Neuronal stem cell (in vitro differentiated cells): ENCODE measurements around the gene UFD1.

Experiments
- DNase-seq: peaks from one replicate; pipeline ENCODE4 v3.0.0-alpha.2; 2013; ENCODE audit warnings: low spot score
- H2AFZ ChIP-seq: one replicate; pipeline ENCODE4 v1.6.1; 2013; ENCODE audit warnings: mild to moderate bottlenecking, low read length, inconsistent platforms
- H2AK5ac ChIP-seq: 2 replicates; pipeline ENCODE4 v1.6.1; 2013; ENCODE audit warnings: low read depth, mild to moderate bottlenecking, inconsistent platforms, low read length, moderate library complexity, mixed read lengths
- H2BK120ac ChIP-seq: 2 replicates; pipeline ENCODE4 v1.6.1; 2013; ENCODE audit warnings: low read depth, mild to moderate bottlenecking, inconsistent platforms, low read length, moderate library complexity, mixed read lengths
- H2BK12ac ChIP-seq: one replicate; pipeline ENCODE4 v1.6.1; 2013; ENCODE audit warnings: low read length, inconsistent platforms
- H2BK15ac ChIP-seq: 2 replicates; pipeline ENCODE4 v1.6.1; 2013; ENCODE audit warnings: mild to moderate bottlenecking, low read length, inconsistent platforms, mixed read lengths
- H2BK5ac ChIP-seq: one replicate; pipeline ENCODE4 v1.6.1; 2013; ENCODE audit warnings: inconsistent platforms, mild to moderate bottlenecking, low read length, moderate library complexity
- H3K14ac ChIP-seq: one replicate; pipeline ENCODE4 v1.6.1; 2013; ENCODE audit warnings: low read length, inconsistent platforms
- H3K18ac ChIP-seq: 2 replicates; pipeline ENCODE4 v1.6.1; 2013; ENCODE audit warnings: low read length, inconsistent platforms
- H3K23ac ChIP-seq: 2 replicates; pipeline ENCODE4 v1.6.1; 2013; ENCODE audit warnings: low read depth, mild to moderate bottlenecking, mixed read lengths, low read length, inconsistent platforms; ENCODE audit not compliant: poor library complexity
- H3K27ac ChIP-seq: replicated peaks from 3 replicates; pipeline ENCODE4 v1.5.1; 2013; ENCODE audit warnings: low read length, inconsistent platforms
- H3K27me3 ChIP-seq, 3 experiments: 2 replicates each; pipeline ENCODE4 v1.6.1; 2013; ENCODE audit warnings: low read length in 3 of 3, mild to moderate bottlenecking in 2 of 3, inconsistent platforms in 1 of 3, low read depth in 1 of 3, mixed read lengths in 1 of 3, moderate library complexity in 1 of 3; ENCODE audit not compliant: control insufficient read depth in 3 of 3, insufficient read depth in 3 of 3
- H3K36me3 ChIP-seq, 2 donors: replicated peaks in 1 of 2; 2 replicates each; pipeline ENCODE4 v1.6.1; 2013; ENCODE audit warnings: low read length in 2 of 2; ENCODE audit not compliant: control insufficient read depth in 2 of 2, insufficient read depth in 2 of 2
- H3K4ac ChIP-seq: 2 replicates; pipeline ENCODE4 v1.6.1; 2013; ENCODE audit warnings: inconsistent platforms, mild to moderate bottlenecking, low read length, moderate library complexity
- H3K4me1 ChIP-seq, 2 donors: 1 replicate in 1 of 2; 2 replicates in 1 of 2; pipeline ENCODE4 v1.6.1; 2013; ENCODE audit warnings: low read length in 2 of 2, low read depth in 1 of 2; ENCODE audit not compliant: control insufficient read depth in 2 of 2, insufficient read depth in 1 of 2
- H3K4me2 ChIP-seq: one replicate; pipeline ENCODE4 v1.6.1; 2013; ENCODE audit warnings: mild to moderate bottlenecking, low read length, inconsistent platforms; ENCODE audit not compliant: insufficient read depth, poor library complexity, severe bottlenecking
- H3K4me3 ChIP-seq, 2 donors: 2 replicates each; pipeline ENCODE4 v1.5.1; 2013; ENCODE audit warnings: low read length in 2 of 2, mild to moderate bottlenecking in 2 of 2, inconsistent platforms in 1 of 2, moderate library complexity in 1 of 2
- H3K79me1 ChIP-seq: one replicate; pipeline ENCODE4 v1.6.1; 2013; ENCODE audit warnings: low read depth, mild to moderate bottlenecking, inconsistent platforms, low read length, moderate library complexity
- H3K9ac ChIP-seq: one replicate; pipeline ENCODE4 v1.6.1; 2013; ENCODE audit warnings: mild to moderate bottlenecking, low read depth, low read length, inconsistent platforms; ENCODE audit not compliant: poor library complexity
- H3K9me3 ChIP-seq, 2 donors: replicated peaks in 1 of 2; 2 replicates each; pipeline versions ENCODE3 to v1.6.1; 2013; ENCODE audit warnings: low read length in 2 of 2, mild to moderate bottlenecking in 2 of 2, inconsistent platforms in 1 of 2, low read depth in 1 of 2, mixed read lengths in 1 of 2, moderate library complexity in 1 of 2; ENCODE audit not compliant: control insufficient read depth in 2 of 2, insufficient read depth in 1 of 2
- H4K8ac ChIP-seq: one replicate; pipeline ENCODE4 v1.6.1; 2013; ENCODE audit warnings: low read depth, mild to moderate bottlenecking, inconsistent platforms, low read length, moderate library complexity
- H4K91ac ChIP-seq: one replicate; pipeline ENCODE4 v1.6.1; 2013; ENCODE audit warnings: low read length, low read depth, mild to moderate bottlenecking, inconsistent platforms; ENCODE audit not compliant: poor library complexity
- WGBS, 2 donors: extraction: QIAGEN DNeasy Blood & Tissue Kit; methylation state at CpG; one replicate each; pipeline ENCODE4 v1.1.7; 2013; ENCODE audit warnings: missing lambda C conversion rate in 2 of 2, mixed read lengths in 1 of 2; ENCODE audit not compliant: insufficient read length in 2 of 2, insufficient replicate concordance in 1 of 2; ENCODE audit errors: extremely low coverage in 2 of 2; 5-methylcytosine and 5-hydroxymethylcytosine counted together

Gene UFD1

DNA sequence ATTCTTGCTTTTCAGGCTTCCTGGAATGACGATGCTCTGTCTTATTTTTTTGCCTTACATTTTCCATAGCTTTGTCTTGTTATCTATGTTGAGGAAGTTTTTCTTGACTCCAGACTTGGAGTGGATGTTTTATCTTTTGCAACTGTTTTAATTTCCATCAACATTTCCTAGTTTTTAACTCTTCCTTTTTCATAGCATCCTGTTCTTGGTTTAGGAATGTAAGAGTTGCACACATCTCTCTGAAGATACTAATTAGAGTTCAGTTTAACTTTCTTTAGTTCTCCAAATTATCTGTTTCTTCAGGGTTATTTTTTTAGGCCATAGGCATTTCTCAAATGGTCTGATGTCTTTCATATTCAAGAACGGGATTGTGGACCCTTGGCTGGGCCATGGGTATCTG is 34.8 kb upstream of the UFD1 start:
- Histone ChIP-seq H4K91ac (no peak overlapping the region), H3K9me3 (peaks cover 0 to 9% of the 10 kb centered on the region in 2 donors), H2AK5ac (no peak overlapping the region), H3K9ac (no peak overlapping the region), H3K4me1 (peaks cover 0 to 7% of the 10 kb centered on the region in 2 donors), H3K18ac (no peak overlapping the region), H3K4ac (no peak overlapping the region), H3K4me2 (no peak overlapping the region), H3K27me3 (no peaks in the 10 kb centered on the region), H2BK120ac (no peak overlapping the region), H3K23ac (no peak overlapping the region), H4K8ac (no peak overlapping the region), H3K27ac (no peak overlapping the region), H2AFZ (no peak overlapping the region), H2BK12ac (no peak overlapping the region), H3K36me3 (peaks cover 22 to 95% of the 10 kb centered on the region in 2 donors), H2BK5ac (no peak overlapping the region), H3K79me1 (no peaks in the 10 kb centered on the region), H2BK15ac (no peak overlapping the region), H3K4me3 (no peak overlapping the region), H3K14ac (no peak overlapping the region)
- no CpG with 5 or more reads among the region's 2 CpGs for WGBS, 2 donors
- no peak for DNase-seq

DNA sequence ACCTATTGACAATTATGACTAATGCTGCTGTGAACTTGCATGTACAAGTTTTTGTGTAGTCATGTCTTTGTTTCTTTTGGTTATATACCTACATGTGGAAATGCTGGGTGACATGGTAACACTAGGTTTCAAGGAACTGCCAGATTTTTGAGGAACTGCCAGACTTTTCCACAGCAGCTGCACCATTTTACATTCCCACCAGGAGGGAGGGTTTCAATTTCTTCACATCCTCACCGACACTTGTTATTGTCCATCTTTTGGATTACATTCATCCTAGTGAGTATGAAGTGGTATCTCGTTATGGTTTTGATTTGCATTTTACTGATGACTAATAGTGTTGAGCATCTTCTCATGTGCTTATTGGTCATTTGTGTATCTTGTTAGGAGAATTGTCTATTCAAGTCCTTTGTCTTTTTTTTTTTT is 31.9 kb upstream of the UFD1 start:
- WGBS, 2 donors = no CpG with 5 or more reads among the region's 2 CpGs
- no peak overlapping the region for H3K27ac ChIP-seq
- H3K79me1 ChIP-seq = peaks cover 4% of the 10 kb centered on the region
- H3K27me3 ChIP-seq = no peaks in the 10 kb centered on the region
- no peak overlapping the region for H3K4ac ChIP-seq
- H3K9me3 ChIP-seq = peaks cover 0 to 9% of the 10 kb centered on the region in 2 donors
- no peak for DNase-seq
- no peak overlapping the region for H4K91ac ChIP-seq
- no peak overlapping the region for H2BK5ac ChIP-seq
- no peak overlapping the region for H3K23ac ChIP-seq
- H2BK12ac ChIP-seq = no peak overlapping the region
- no peak overlapping the region for H2BK120ac ChIP-seq
- no peak overlapping the region for H3K9ac ChIP-seq
- H2BK15ac ChIP-seq = no peak overlapping the region
- H2AFZ ChIP-seq = no peak overlapping the region
- no peak overlapping the region for H3K4me2 ChIP-seq
- H3K18ac ChIP-seq = no peak overlapping the region
- H3K36me3 ChIP-seq = peaks cover 35 to 98% of the 10 kb centered on the region in 2 donors
- no peak overlapping the region for H4K8ac ChIP-seq
- no peak overlapping the region for H3K14ac ChIP-seq
- H2AK5ac ChIP-seq = no peak overlapping the region
- peaks cover 0 to 7% of the 10 kb centered on the region in 2 donors for H3K4me1 ChIP-seq
- no peak overlapping the region for H3K4me3 ChIP-seq

DNA sequence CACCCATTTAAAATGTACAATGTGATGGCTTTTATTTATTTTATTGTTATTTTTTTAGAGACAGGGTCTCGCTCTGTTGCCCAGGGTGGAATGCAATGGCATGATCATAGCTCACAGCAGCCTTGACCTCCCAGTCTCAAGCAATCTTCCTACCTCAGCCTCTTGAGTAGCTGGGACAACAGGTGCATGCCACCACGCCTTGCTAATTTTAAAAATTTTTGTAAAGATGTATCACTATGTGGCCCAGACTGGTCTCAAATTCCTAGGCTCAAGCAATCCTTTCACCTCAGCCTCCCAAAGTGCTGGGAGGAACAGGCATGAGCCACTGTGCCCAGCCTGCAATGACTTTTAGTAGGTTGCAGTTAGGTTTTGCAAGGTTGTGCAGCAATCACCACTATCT is 30.9 kb upstream of the UFD1 start:
- H3K4me1 ChIP-seq = peaks cover 0 to 3% of the 10 kb centered on the region in 2 donors
- no peak overlapping the region for H2AFZ ChIP-seq
- no CpG with 5 or more reads among the region's 2 CpGs for whole genome bisulfite sequencing, 2 donors
- H2AK5ac ChIP-seq = no peak overlapping the region
- H4K8ac ChIP-seq = no peak overlapping the region
- no peak overlapping the region for H2BK120ac ChIP-seq
- H3K79me1 ChIP-seq = peaks cover 5% of the 10 kb centered on the region
- H2BK12ac ChIP-seq = no peak overlapping the region
- H3K9ac ChIP-seq = no peak overlapping the region
- no peaks in the 10 kb centered on the region for H3K27me3 ChIP-seq
- H3K27ac ChIP-seq = no peak overlapping the region
- no peak overlapping the region for H3K4ac ChIP-seq
- H3K4me2 ChIP-seq = no peak overlapping the region
- no peak overlapping the region for H4K91ac ChIP-seq
- peaks cover 0 to 9% of the 10 kb centered on the region in 2 donors for H3K9me3 ChIP-seq
- no peak overlapping the region for H3K14ac ChIP-seq
- H3K4me3 ChIP-seq = no peak overlapping the region
- H3K18ac ChIP-seq = no peak overlapping the region
- H2BK15ac ChIP-seq = no peak overlapping the region
- no peak overlapping the region for H2BK5ac ChIP-seq
- H3K36me3 ChIP-seq = peaks cover 38 to 98% of the 10 kb centered on the region in 2 donors
- H3K23ac ChIP-seq = no peak overlapping the region
- no peak for DNase-seq

DNA sequence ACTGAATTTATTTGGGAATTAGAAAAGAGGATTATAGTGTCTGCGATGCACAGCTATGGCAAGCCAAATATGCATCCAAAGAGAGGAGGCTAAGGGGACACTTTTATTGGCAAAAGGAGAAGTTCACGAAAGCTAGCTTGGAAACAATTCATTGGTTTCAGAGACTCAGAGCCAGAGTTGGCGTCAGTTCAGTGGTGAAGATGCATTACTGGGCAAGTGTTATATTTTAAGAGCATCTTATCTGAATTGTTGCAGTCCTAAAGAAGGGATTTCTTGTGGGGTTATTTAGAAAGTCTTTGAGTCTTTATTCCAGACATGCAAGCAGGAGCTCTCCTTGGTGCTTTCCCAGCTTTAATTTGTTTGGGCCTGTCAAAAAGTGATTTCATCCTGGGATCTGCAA is 30.2 kb upstream of the UFD1 start:
- H3K14ac ChIP-seq = no peak overlapping the region
- no peak overlapping the region for H3K18ac ChIP-seq
- no peak overlapping the region for H3K27ac ChIP-seq
- no CpG with 5 or more reads among the region's 3 CpGs for WGBS, 2 donors
- no peaks in the 10 kb centered on the region for H3K4me1 ChIP-seq
- H3K4ac ChIP-seq = no peak overlapping the region
- no peak overlapping the region for H2AK5ac ChIP-seq
- H3K36me3 ChIP-seq = peaks cover 37 to 95% of the 10 kb centered on the region in 2 donors
- peaks cover 5% of the 10 kb centered on the region for H3K79me1 ChIP-seq
- H2BK12ac ChIP-seq = no peak overlapping the region
- no peak overlapping the region for H3K4me2 ChIP-seq
- H2BK5ac ChIP-seq = no peak overlapping the region
- no peak overlapping the region for H4K8ac ChIP-seq
- no peak overlapping the region for H3K23ac ChIP-seq
- no peak overlapping the region for H4K91ac ChIP-seq
- no peak for DNase-seq
- no peaks in the 10 kb centered on the region for H3K27me3 ChIP-seq
- H2BK120ac ChIP-seq = no peak overlapping the region
- H2AFZ ChIP-seq = no peak overlapping the region
- no peak overlapping the region for H3K9ac ChIP-seq
- peaks cover 0 to 9% of the 10 kb centered on the region in 2 donors for H3K9me3 ChIP-seq
- no peak overlapping the region for H2BK15ac ChIP-seq
- no peak overlapping the region for H3K4me3 ChIP-seq
